Sigmoid colon (tissue), 4 donors: ENCODE data around the gene ORM1.

Source experiments
- CTCF ChIP-seq, 4 experiments: fragments of 450-650 bp in 3 of 4; fragments of 200-600 bp in 1 of 4; IDR thresholded peaks; one replicate each; pipeline ENCODE4 v1.5.1; 2016 to 2019; ENCODE audit warnings: antibody characterized with exemption in 4 of 4, mild to moderate bottlenecking in 3 of 4, moderate library complexity in 2 of 4
- EP300 ChIP-seq, 4 donors: sonication (generic); formaldehyde crosslinking; IDR thresholded peaks; one replicate each; pipeline ENCODE4 v1.6.1; 2017; ENCODE audit warnings: antibody characterized with exemption in 4 of 4
- POLR2A ChIP-seq, 2 donors: fragments of 450-650 bp; IDR thresholded peaks; one replicate each; pipeline ENCODE4 v1.6.1; 2016; ENCODE audit warnings: antibody characterized with exemption in 2 of 2, mild to moderate bottlenecking in 2 of 2, moderate library complexity in 2 of 2
- POLR2AphosphoS5 ChIP-seq, 4 donors: sonication (generic); formaldehyde crosslinking; IDR thresholded peaks; one replicate each; pipeline ENCODE4 v1.6.1; 2017; ENCODE audit warnings: antibody characterized with exemption in 4 of 4

GRCh38 chr9:114282104-114282485, 40.8 kb upstream of the ORM1 start:
- TF ChIP-seq POLR2AphosphoS5 (IDR thresholded peaks at IDR 0.05) (no peak), CTCF (IDR thresholded peaks at IDR 0.05) (no peak), POLR2A (IDR thresholded peaks at IDR 0.05) (no peak), EP300 (IDR thresholded peaks at IDR 0.05) (no peak)
